GM06990 (cell line): ENCODE measurements around the gene CORIN.
"Not testable (repeated sequence)": the region's sequence is repeated elsewhere in the genome, so short reads cannot be mapped to it uniquely, and the experiment has no call there.

Source experiments
- DNase-seq: peaks from one replicate; pipeline ENCODE4 v3.0.0-alpha.2; 2011; ENCODE audit not compliant: insufficient read length; ENCODE audit errors: extremely low read depth
- H3K27me3 ChIP-seq: replicated peaks from 2 replicates; pipeline ENCODE4 v1.6.0; 2011; ENCODE audit warnings: low read length; ENCODE audit not compliant: control insufficient read depth, insufficient read depth
- H3K36me3 ChIP-seq: 2 replicates; pipeline ENCODE4 v1.5.1; 2011; ENCODE audit warnings: low read length; ENCODE audit not compliant: control insufficient read depth, insufficient read depth
- H3K4me3 ChIP-seq: replicated peaks from 2 replicates; pipeline ENCODE4 v1.5.1; 2011; ENCODE audit warnings: low read depth, mild to moderate bottlenecking, control low read depth, low read length
- TF ChIP-seq, protein P1 (sequence below): IDR thresholded peaks from 2 replicates; pipeline ENCODE4 v1.5.1; 2011; ENCODE audit warnings: low read length, control low read depth, mild to moderate bottlenecking, inconsistent platforms; ENCODE audit not compliant: insufficient read depth, poor library complexity, severe bottlenecking

CORIN gene

GRCh38 chr4:47771020-47771419 is 66.8 kb downstream of the CORIN start:
- TF ChIP-seq, protein P1, sequence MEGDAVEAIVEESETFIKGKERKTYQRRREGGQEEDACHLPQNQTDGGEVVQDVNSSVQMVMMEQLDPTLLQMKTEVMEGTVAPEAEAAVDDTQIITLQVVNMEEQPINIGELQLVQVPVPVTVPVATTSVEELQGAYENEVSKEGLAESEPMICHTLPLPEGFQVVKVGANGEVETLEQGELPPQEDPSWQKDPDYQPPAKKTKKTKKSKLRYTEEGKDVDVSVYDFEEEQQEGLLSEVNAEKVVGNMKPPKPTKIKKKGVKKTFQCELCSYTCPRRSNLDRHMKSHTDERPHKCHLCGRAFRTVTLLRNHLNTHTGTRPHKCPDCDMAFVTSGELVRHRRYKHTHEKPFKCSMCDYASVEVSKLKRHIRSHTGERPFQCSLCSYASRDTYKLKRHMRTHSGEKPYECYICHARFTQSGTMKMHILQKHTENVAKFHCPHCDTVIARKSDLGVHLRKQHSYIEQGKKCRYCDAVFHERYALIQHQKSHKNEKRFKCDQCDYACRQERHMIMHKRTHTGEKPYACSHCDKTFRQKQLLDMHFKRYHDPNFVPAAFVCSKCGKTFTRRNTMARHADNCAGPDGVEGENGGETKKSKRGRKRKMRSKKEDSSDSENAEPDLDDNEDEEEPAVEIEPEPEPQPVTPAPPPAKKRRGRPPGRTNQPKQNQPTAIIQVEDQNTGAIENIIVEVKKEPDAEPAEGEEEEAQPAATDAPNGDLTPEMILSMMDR: no peak
- no peaks in the 10 kb centered on the region; the same call in 1 of the 2 replicates for H3K27me3 ChIP-seq
- no peak overlapping the region for H3K4me3 ChIP-seq
- H3K36me3 ChIP-seq: no peaks in the 10 kb centered on the region
- no peak for DNase-seq

GRCh38 chr4:47767956-47768355 is 69.9 kb downstream of the CORIN start:
- H3K27me3 ChIP-seq, DNase-seq, H3K36me3 ChIP-seq, H3K4me3 ChIP-seq: not testable (repeated sequence)

DNA sequence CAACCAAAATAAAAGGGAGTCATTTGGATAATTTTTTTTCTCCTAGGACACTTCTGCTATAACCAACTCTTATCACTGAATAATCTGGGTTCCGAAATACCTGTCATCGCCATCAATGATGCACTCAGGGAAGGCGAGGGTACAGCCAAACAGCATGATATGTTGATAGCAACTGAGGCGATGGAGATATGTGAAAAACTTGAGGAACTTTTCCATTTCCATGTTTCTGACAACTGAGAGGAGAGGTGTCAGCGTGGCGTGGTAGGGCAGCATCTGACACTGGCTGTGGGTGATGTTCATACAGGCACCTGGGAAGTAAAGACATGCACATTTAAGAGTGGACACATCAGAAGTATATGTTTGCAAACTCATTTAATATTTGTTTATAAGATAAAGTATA is 74.6 kb downstream of the CORIN start:
- DNase-seq: no peak
- no peaks in the 10 kb centered on the region for H3K36me3 ChIP-seq
- H3K27me3 ChIP-seq: no peaks in the 10 kb centered on the region
- TF ChIP-seq, protein P1: no peak
- H3K4me3 ChIP-seq: no peak overlapping the region

- TF ChIP-seq, protein P1: no peak
- H3K27me3 ChIP-seq: no peaks in the 10 kb centered on the region
- no peak overlapping the region for H3K4me3 ChIP-seq
- H3K36me3 ChIP-seq: no peaks in the 10 kb centered on the region
- DNase-seq: no peak
Observed at GRCh38 chr4:47762376-47763266, 75.2 kb downstream of the CORIN start.

GRCh38 chr4:47753316-47753715 is 84.6 kb downstream of the CORIN start:
- H3K4me3 ChIP-seq, H3K36me3 ChIP-seq, DNase-seq, H3K27me3 ChIP-seq: not testable (repeated sequence)

- TF ChIP-seq, protein P1: no peak
- Histone ChIP-seq H3K36me3 (no peaks in the 10 kb centered on the region), H3K4me3 (no peak overlapping the region), H3K27me3 (no peaks in the 10 kb centered on the region)
- DNase-seq: no peak
Observed at GRCh38 chr4:47752214-47752613, 85.7 kb downstream of the CORIN start.
